GM19467 (cell line): ENCODE results near the gene CTNNA3.

Experiments used
- ATAC-seq: cut with Tn5 transposase; IDR thresholded peaks from one replicate; pipeline ENCODE4 v1.9.1; 2021; ENCODE audit warnings: mild to moderate bottlenecking, moderate library complexity; ENCODE audit not compliant: unreplicated experiment

CTNNA3 gene

GRCh38 chr10:66910671-66911070 lies 785.3 kb downstream of the CTNNA3 start:
- ATAC-seq = no peak

DNA sequence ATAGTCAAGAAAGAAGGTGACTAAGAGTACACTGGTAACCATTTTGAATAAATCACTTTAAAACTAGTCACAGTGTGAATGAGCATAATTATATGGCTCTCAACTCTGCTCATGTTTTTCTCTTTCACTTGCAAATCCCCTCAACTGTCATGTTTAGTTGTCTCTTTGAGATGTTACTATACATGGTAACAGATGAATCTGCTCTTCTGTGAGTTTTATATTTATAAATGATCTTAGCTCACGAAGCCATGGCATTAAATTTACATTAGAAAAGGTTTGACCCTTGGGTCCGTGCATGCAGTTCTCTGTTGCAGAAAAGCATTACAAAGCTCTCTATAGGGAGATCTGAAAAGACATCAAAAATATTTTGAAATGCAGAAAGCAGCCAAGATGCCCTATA lies 803.1 kb downstream of the CTNNA3 start:
- no peak for ATAC-seq

DNA sequence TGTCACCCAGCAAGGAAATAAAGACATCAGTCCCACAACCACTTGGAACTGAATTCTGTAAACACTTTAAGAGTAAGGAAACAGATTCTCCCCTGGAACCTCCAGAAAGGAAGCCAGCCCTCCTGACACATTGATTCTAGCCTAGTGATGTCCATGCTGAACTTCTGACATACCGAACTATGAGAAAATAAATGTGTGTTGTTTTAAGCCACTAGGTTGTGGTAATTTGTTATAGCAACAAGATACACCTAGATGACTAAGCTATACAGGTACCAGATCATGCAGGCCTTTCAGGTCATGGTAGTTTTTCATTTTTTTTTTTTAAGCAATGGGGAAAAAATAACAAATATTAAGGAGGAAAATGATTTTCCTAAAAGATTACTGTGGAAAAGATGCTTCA lies 807.8 kb downstream of the CTNNA3 start:
- ATAC-seq = no peak

DNA sequence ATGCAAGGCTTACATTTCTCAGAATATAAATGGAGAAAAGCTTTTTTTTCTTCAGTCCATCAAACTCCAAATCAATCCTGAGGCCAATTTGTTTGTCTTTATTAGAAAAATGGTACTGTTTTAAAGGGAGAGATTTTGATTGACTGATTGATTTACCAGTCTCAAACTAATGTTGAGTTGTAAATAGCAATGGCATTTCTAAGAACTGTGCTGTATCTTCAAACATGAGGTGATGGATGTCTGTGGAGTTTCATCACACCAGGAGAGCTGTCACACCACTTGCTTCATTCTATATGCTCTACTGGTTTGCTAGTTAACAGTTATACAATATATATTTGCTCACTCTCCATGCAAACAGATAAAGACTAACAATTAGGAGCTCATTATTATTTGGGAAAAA lies 809.1 kb downstream of the CTNNA3 start:
- ATAC-seq = no peak

DNA sequence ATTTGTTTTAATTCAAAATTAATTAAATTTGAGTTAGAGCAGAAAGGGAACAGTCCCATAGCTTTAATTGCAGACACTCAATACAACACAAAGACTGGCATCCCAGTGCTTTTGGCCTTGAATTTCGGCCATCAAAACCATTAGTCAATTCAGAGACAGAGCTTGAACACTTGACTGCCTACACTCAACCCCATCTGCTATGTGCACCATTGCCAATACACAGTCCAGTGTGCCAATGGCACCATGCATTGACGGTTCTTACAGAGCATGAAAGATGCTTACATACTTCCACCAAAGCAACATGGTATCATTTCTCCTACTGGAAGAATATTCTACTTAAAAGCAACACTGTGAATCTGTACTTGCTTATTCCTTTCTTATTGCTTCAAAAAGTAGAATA lies 813.7 kb downstream of the CTNNA3 start:
- no peak for ATAC-seq

DNA sequence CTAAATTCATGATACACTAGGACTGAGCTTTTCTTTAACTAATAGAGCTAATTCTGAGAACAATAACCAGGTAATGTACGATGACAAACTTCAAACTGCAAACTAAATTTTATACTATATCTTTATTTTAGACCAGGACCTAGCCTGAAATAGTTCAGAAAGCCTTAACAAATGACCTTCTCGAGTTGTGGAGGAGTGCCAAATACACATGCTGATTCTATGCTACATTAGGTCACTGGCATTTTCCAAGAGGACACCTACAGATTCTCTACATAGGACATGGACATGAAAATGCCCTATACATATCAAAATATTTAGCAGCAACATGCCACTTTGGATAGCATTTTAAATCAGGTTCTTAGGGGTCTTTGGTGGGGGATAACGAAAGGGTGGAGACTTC lies 814.2 kb downstream of the CTNNA3 start:
- no peak for ATAC-seq

DNA sequence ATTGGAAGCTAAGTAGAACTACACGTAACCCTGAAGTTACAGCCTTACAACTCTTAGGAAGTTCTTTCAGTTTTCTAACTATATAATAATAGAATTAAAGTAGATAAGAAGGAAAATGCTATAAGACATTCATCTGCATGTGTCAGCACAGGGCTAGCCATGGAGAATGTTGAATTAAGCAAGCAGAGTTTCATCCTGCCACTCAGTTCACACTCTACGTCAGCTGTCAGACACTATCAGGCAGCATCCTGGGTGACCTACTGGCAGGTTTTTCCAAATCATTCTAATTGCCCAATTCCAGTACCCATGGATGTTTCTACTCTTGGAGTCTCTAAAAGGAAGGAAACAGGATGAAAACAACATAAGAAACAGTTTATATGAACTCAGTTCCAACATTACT lies 815.2 kb downstream of the CTNNA3 start:
- ATAC-seq = no peak

- ATAC-seq = no peak
Observed at GRCh38 chr10:66880292-66880691, 815.7 kb downstream of the CTNNA3 start.

DNA sequence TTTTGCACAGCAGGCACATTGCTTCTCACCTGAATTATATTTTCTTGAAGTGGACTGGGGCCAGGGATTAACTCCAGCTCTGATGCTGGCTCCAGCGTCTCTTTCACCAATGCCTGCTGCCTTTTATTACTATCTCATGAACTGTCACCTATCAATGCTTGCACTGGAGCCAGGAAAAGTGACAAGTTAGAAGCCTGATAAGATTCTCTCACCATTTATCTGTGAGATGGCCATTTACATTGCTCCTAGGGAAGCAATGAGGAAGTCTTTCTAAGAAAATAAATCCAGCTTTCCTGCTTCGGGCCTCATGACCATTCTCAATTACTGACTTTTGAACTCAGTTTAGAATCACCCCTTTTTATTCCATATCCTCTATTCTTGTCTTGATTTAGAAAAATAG lies 818.6 kb downstream of the CTNNA3 start:
- no peak for ATAC-seq

DNA sequence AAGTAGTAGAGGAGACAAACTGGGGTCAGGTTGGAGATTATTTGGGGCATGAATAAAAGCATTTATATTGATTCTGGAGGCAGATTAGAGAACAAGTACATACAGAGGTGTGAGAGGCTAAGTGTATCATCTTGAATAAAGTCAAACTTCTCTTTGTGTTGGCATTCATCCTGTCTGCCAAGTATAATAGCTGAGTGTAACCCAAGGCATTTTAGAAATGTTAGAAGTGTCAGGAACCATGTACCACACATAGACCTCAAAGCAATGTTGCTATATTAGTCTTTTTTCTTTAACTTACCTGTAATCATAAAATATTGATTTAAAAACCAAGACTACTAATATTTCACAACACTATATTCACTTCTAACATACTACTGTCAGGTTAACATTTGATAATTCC lies 826.4 kb downstream of the CTNNA3 start:
- ATAC-seq = no peak

- ATAC-seq = no peak
Observed at GRCh38 chr10:66862687-66863258, 833.2 kb downstream of the CTNNA3 start.

- no peak for ATAC-seq
Observed at GRCh38 chr10:66860376-66860945, 835.5 kb downstream of the CTNNA3 start.

- ATAC-seq = no peak
Observed at GRCh38 chr10:66852811-66853210, 843.2 kb downstream of the CTNNA3 start.

GRCh38 chr10:66848856-66849255 lies 847.1 kb downstream of the CTNNA3 start:
- ATAC-seq = no peak

DNA sequence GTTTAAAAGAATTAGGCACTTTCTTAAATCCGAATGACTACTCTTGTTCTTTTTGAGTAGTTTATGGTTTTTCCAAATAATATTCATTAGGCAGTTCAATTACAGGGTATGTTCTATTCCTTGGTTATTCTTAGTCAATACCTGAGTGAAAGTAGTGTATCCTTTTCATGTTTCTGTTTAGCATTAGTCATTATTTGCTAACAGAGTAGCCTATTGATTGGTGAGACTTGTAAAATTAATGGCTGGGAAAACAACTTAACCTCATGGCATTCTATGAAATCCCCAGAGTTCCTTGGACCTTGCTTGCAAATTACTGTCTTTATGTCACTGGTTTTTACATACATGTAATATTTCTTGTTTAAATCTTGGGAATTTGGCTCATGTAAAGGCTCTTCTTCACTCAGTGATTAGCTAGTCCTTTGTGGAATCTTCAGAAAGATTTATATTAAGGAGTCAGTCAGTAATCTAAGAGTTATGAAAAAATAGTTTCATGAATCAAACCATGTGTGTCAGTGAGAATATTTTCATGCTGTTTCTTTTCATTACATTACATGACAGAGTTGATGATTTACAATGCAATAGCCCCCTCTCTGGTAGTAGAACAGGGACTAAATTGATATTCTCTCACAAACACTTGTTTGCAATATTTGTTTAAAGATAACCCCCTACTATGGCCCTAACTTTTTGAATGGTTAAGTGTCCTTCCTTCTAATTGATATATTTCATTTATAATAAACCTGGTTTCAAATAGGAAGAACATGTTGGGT lies 851.6 kb downstream of the CTNNA3 start:
- no peak for ATAC-seq

- ATAC-seq = no peak
Observed at GRCh38 chr10:66843396-66843795, 852.6 kb downstream of the CTNNA3 start.

GRCh38 chr10:66842867-66843266 lies 853.1 kb downstream of the CTNNA3 start:
- no peak for ATAC-seq

- ATAC-seq = no peak
Observed at GRCh38 chr10:66842371-66842770, 853.6 kb downstream of the CTNNA3 start.

DNA sequence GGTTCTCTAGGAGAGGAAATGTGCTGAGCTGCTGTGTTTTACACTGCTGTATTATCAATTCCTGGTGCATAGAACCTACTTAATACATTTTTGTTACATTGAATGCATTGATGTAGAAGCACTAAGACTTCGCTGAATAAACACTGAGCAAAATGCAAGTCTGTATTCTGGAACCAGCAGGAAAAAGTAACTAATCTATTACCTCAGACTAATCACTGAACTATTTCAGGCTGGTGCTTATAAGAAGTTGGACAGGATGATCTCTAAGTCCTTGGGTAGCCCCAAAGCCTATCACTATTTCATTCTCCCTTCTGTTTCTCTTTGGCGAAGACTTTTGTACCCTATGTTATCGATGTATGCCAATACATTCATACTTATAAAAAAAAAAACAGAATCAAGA lies 857.3 kb downstream of the CTNNA3 start:
- ATAC-seq = no peak

GRCh38 chr10:66837990-66838389 lies 858.0 kb downstream of the CTNNA3 start:
- no peak for ATAC-seq

- ATAC-seq = no peak
Observed at GRCh38 chr10:66837335-66837734, 858.7 kb downstream of the CTNNA3 start.

- no peak for ATAC-seq
Observed at GRCh38 chr10:66836771-66837170, 859.2 kb downstream of the CTNNA3 start.
